Fibroblast of skin of left biceps (primary cell): ENCODE results near the gene HEXIM1.
"Not testable (repeated sequence)": the region's sequence is repeated elsewhere in the genome, so short reads cannot be mapped to it uniquely, and the experiment has no call there.

Experiments
- DNase-seq, 2 experiments: peaks; one replicate each; pipeline ENCODE4 v3.0.0-alpha.2; 2013; ENCODE audit warnings: low read depth in 2 of 2

Gene HEXIM1

GRCh38 chr17:45113424-45113754 is 34.9 kb upstream of the HEXIM1 start:
- DNase-seq, result no peak

GRCh38 chr17:45114117-45114932 is 34.0 kb upstream of the HEXIM1 start:
- DNase-seq, result no peak

- DNase-seq, result no peak
Measured at GRCh38 chr17:45115015-45115625, 33.2 kb upstream of the HEXIM1 start.

- no peak for DNase-seq
Measured at GRCh38 chr17:45115871-45116270, 32.4 kb upstream of the HEXIM1 start.

GRCh38 chr17:45116434-45117016 is 31.8 kb upstream of the HEXIM1 start:
- DNase-seq, result no peak

GRCh38 chr17:45117334-45117733 is 30.9 kb upstream of the HEXIM1 start:
- DNase-seq, result no peak

DNA sequence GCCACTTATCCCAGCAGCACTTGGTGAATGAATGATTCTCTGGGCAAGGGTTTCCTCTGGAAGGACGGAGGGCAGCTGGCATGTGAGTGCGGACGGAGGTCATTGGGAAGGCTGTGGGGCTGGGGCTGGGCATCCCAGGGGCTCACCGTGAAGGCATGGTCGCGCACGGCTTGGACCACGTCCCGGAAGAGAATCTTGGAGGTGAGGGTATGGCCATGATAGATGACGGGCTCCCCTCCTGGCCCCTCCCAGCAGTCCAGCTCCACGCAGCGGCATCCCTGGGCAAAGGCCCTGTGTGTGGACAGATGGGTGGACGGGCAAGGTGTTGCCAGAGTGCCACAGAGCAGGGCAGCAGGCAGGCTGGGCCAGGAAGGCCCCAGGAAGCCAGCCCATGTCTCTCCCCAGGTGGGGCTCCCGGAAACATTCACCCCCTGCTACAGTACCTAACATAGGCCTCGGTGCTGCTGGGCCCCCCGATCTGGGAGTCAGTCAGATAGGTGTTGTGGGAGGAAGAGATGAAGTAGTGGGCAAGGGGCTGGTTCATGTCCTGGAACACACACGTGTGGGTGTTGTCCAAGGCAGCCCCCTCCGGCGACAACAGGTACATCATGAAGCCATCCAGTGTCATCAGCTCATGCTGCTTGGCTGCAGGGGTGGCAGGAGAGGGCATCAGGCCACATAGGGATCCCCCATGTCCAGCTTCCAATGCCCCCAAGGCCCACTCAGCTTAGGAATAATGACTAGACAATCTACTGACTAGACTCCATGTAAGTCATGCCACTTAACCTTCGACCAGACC is 30.2 kb upstream of the HEXIM1 start:
- DNase-seq, result no peak

DNA sequence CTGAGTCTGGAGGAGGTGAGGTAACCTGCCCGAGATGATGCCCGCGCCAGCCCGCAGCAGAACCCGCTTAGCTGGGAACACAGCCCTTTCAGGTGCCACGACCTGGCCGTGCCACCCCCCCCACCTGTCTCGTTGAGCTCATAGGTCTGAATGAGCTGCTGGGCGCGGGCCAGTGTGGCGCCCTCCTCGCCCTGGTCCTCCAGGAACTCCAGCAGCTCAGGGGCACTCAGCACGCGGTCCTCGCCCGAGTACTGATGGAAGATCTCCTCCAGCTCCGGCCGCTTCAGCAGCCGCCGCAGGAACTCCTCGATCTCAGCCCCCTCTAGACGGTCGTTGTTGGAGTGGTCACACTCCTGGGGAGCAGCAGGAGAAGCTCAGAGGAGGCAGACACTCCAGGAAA is 29.6 kb upstream of the HEXIM1 start:
- DNase-seq, result no peak

DNA sequence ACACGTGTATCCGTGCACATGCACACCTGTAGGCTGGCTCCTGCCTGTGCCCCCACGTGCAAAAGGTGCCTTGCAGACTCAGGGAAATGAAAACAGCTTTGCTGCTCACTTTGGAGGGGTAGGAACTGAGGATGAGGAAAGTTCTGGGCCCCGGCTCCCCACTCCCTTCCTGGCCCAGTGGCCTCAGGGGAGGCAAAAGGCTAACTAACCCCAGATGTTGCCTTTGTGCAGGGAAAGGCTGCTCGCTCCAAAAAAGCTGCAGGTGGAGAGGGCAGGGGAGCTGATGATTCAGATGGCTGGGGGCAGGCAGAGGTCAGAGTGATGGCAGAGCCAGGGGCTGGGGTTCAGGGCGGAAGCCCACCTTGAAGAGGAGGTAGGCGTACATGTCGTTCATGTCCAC is 28.3 kb upstream of the HEXIM1 start:
- DNase-seq, result no peak

GRCh38 chr17:45120558-45120957 is 27.7 kb upstream of the HEXIM1 start:
- DNase-seq, result no peak

GRCh38 chr17:45121055-45121454 is 27.2 kb upstream of the HEXIM1 start:
- no peak for DNase-seq

- no peak for DNase-seq
Measured at GRCh38 chr17:45123076-45123770, 25.1 kb upstream of the HEXIM1 start.

DNA sequence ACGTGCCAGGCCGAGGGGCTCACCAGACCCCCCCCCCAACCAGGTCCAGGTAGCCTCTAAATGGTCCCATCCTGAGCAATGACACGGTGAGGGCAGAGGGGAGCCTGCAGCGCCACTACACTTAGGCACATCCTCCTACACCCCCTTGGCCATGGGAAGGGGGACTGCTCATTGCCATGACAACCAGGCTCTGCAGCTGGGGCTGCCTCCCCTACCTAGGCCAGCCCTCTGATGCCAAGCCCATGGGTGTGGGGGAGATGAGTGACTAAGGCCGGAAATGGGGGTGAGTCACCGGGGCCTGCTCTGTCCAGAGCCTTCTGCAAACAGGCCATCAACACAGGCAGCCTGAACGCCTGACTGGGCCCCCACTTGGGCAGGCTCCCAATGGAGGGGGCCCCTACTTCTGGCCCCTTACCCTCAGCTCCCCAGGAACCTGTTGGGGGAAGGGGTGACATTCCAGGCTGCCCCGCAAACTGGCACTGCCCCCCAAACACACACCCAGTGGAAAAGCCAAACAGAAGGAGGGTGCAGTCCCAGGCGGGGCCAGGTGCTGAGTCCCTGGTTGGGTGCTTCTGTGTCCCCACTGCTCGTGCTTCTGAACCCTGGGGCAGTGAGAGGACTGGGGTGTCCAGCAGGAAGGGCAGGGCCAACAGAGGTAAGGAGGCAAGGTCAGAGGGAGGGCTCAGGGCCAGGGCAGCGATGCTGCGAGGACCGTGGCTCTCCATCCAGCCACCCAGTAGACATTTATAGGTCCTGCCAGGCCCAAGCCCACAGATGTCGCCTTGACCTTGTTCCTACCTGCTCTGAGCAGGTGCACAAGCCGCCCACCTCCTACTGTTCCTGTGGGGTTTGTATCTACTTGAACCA is 24.1 kb upstream of the HEXIM1 start:
- peak; percentile 42 to 49 for DNase-seq

DNA sequence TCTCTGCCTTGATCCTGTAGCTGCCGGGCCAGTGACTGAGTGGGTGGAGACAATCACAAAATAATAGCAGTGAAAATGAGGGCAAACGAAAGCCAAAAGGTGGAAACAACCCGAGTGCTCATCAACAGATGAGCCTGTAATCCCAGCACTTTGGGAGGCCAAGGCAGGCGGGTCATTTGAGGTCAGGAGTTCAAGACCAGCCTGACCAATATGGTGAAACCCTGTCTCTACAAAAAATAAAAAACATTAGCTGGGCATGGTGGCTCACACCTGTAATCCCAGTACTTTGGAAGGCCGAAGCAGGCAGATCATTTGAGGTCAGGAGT is 23.5 kb upstream of the HEXIM1 start:
- DNase-seq, result not testable (repeated sequence)

- DNase-seq, result no peak
Measured at GRCh38 chr17:45125509-45125908, 22.8 kb upstream of the HEXIM1 start.

GRCh38 chr17:45127207-45127547 is 21.1 kb upstream of the HEXIM1 start:
- DNase-seq, result no peak

- DNase-seq, result no peak
Measured at GRCh38 chr17:45127548-45128300, 20.6 kb upstream of the HEXIM1 start.

- DNase-seq, result no peak
Measured at GRCh38 chr17:45128331-45128730, 19.9 kb upstream of the HEXIM1 start.

- DNase-seq, result no peak
Measured at GRCh38 chr17:45128989-45129388, 19.3 kb upstream of the HEXIM1 start.

GRCh38 chr17:45129426-45129939 is 18.8 kb upstream of the HEXIM1 start:
- no peak for DNase-seq
